Fibroblast of skin of back (primary cell): ENCODE measurements around the gene STAT5A.

Source experiments
- DNase-seq: peaks from one replicate; pipeline ENCODE4 v3.0.0-alpha.2; 2013

The STAT5A gene

GRCh38 chr17:42268236-42268635, 20.1 kb upstream of the STAT5A start:
- no peak for DNase-seq

- peak; percentile 66 for DNase-seq
Observed at GRCh38 chr17:42270170-42270535, 18.1 kb upstream of the STAT5A start.

GRCh38 chr17:42270596-42270995, 17.7 kb upstream of the STAT5A start:
- no peak for DNase-seq

GRCh38 chr17:42271006-42271778, 17.1 kb upstream of the STAT5A start:
- no peak for DNase-seq

GRCh38 chr17:42271779-42272035, 16.6 kb upstream of the STAT5A start:
- no peak for DNase-seq

- no peak for DNase-seq
Observed at GRCh38 chr17:42272162-42272907, 16.0 kb upstream of the STAT5A start.

- no peak for DNase-seq
Observed at GRCh38 chr17:42273474-42274252, 14.6 kb upstream of the STAT5A start.

- DNase-seq = no peak
Observed at GRCh38 chr17:42274253-42274542, 14.1 kb upstream of the STAT5A start.

GRCh38 chr17:42274812-42275526, 13.3 kb upstream of the STAT5A start:
- DNase-seq = peak; percentile 18

GRCh38 chr17:42275527-42276358, 12.6 kb upstream of the STAT5A start:
- peak; percentile 56 for DNase-seq

- peak; percentile 75 for DNase-seq
Observed at GRCh38 chr17:42276359-42276608, 12.0 kb upstream of the STAT5A start, which contains the start of gene STAT5B. Gene STAT5B (minus strand): TSS chr17:42276391. CDS start chr17:42232127, 44,264 bp downstream.

GRCh38 chr17:42276609-42277341, 11.5 kb upstream of the STAT5A start:
- DNase-seq = peak; percentile 79

- DNase-seq = no peak
Observed at GRCh38 chr17:42277342-42277712, 11.0 kb upstream of the STAT5A start.

- no peak for DNase-seq
Observed at GRCh38 chr17:42279776-42280630, 8.3 kb upstream of the STAT5A start.

- no peak for DNase-seq
Observed at GRCh38 chr17:42281571-42282096, 6.7 kb upstream of the STAT5A start.

GRCh38 chr17:42282478-42283080, 5.7 kb upstream of the STAT5A start:
- DNase-seq = no peak

- DNase-seq = no peak
Observed at GRCh38 chr17:42283241-42284023, 4.9 kb upstream of the STAT5A start.

GRCh38 chr17:42284024-42284369, 4.3 kb upstream of the STAT5A start:
- no peak for DNase-seq

GRCh38 chr17:42284566-42284965, 3.7 kb upstream of the STAT5A start:
- DNase-seq = no peak
